Trophoblast cell (in vitro differentiated cells and primary cell): ENCODE measurements around the gene FBXW4. TPM values are rescaled to one million over a fixed set of nuclear protein-coding genes. Genes with fewer than 3 reads are reported as not detected.
A peak's percentile ranks its signal among the peaks of the same experiment; 100 is the strongest.

Experiments
- DNase-seq, 2 donors: peaks; one replicate each; pipeline ENCODE4 v3.0.0-alpha.2; 2016
- H2AFZ ChIP-seq: 2 replicates; pipeline ENCODE4 v1.6.1; 2013; ENCODE audit warnings: low read length, moderate library complexity, mild to moderate bottlenecking; ENCODE audit not compliant: insufficient read depth, poor library complexity
- H2AK5ac ChIP-seq: 2 replicates; pipeline ENCODE4 v1.6.1; 2013; ENCODE audit warnings: mild to moderate bottlenecking, low read length
- H2BK120ac ChIP-seq: 2 replicates; pipeline ENCODE4 v1.6.1; 2013; ENCODE audit warnings: low read length, mild to moderate bottlenecking, moderate library complexity; ENCODE audit not compliant: insufficient read depth, poor library complexity
- H2BK12ac ChIP-seq: 2 replicates; pipeline ENCODE4 v1.6.1; 2013; ENCODE audit warnings: mild to moderate bottlenecking, low read length, moderate library complexity
- H2BK5ac ChIP-seq: 2 replicates; pipeline ENCODE4 v1.6.1; 2013; ENCODE audit warnings: low read length, low read depth, moderate library complexity, mild to moderate bottlenecking; ENCODE audit not compliant: poor library complexity
- H3K14ac ChIP-seq: 2 replicates; pipeline ENCODE4 v1.6.1; 2013; ENCODE audit warnings: mild to moderate bottlenecking, low read length
- H3K18ac ChIP-seq: 2 replicates; pipeline ENCODE4 v1.6.1; 2013; ENCODE audit warnings: mild to moderate bottlenecking, low read length
- H3K23ac ChIP-seq: 2 replicates; pipeline ENCODE4 v1.6.1; 2013; ENCODE audit warnings: low read length
- H3K27ac ChIP-seq: 2 replicates; pipeline ENCODE4 v1.5.1; 2013; ENCODE audit warnings: low read depth, mild to moderate bottlenecking, inconsistent platforms, low read length, moderate library complexity
- H3K27me3 ChIP-seq: 2 replicates; pipeline ENCODE4 v1.6.1; 2013; ENCODE audit warnings: inconsistent platforms, mild to moderate bottlenecking, low read length, moderate library complexity; ENCODE audit not compliant: insufficient read depth
- H3K36me3 ChIP-seq, 2 experiments: 1 replicate in 1 of 2; 2 replicates in 1 of 2; pipeline ENCODE4 v1.6.1; 2013; ENCODE audit warnings: low read length in 2 of 2, mild to moderate bottlenecking in 2 of 2, moderate library complexity in 1 of 2; ENCODE audit not compliant: insufficient read depth in 2 of 2, control insufficient read depth in 1 of 2
- H3K4ac ChIP-seq: 2 replicates; pipeline ENCODE4 v1.6.1; 2013; ENCODE audit warnings: low read depth, mild to moderate bottlenecking, low read length, moderate library complexity
- H3K4me1 ChIP-seq, 2 experiments: 1 replicate in 1 of 2; 2 replicates in 1 of 2; pipeline ENCODE4 v1.6.1; 2013; ENCODE audit warnings: low read length in 2 of 2, mild to moderate bottlenecking in 2 of 2, moderate library complexity in 1 of 2; ENCODE audit not compliant: insufficient read depth in 2 of 2, control insufficient read depth in 1 of 2
- H3K4me2 ChIP-seq: 2 replicates; pipeline ENCODE4 v1.6.1; 2013; ENCODE audit warnings: inconsistent platforms, mild to moderate bottlenecking, low read length, moderate library complexity
- H3K4me3 ChIP-seq: 2 replicates; pipeline ENCODE4 v1.5.1; 2013; ENCODE audit warnings: mild to moderate bottlenecking, low read depth, low read length, inconsistent platforms
- H3K79me1 ChIP-seq: one replicate; pipeline ENCODE4 v1.6.1; 2013; ENCODE audit warnings: low read length
- H3K79me2 ChIP-seq: 2 replicates; pipeline ENCODE4 v1.6.1; 2013; ENCODE audit warnings: low read length, mild to moderate bottlenecking; ENCODE audit not compliant: control insufficient read depth, insufficient read depth, poor library complexity
- H3K9ac ChIP-seq: 2 replicates; pipeline ENCODE4 v1.6.1; 2013; ENCODE audit warnings: mild to moderate bottlenecking, low read length
- H3K9me3 ChIP-seq: 2 replicates; pipeline ENCODE4 v1.6.1; 2013; ENCODE audit warnings: low read depth, mild to moderate bottlenecking, control low read depth, inconsistent platforms, low read length; ENCODE audit not compliant: insufficient read depth
- H4K12ac ChIP-seq: 2 replicates; pipeline ENCODE4 v1.6.1; 2013; ENCODE audit warnings: low read depth, mild to moderate bottlenecking, low read length, moderate library complexity
- H4K8ac ChIP-seq: 2 replicates; pipeline ENCODE4 v1.6.1; 2013; ENCODE audit warnings: low read depth, mild to moderate bottlenecking, low read length, moderate library complexity
- H4K91ac ChIP-seq: one replicate; pipeline ENCODE4 v1.6.1; 2013; ENCODE audit warnings: low read depth, mild to moderate bottlenecking, low read length, moderate library complexity
- WGBS: extraction: QIAGEN DNeasy Blood & Tissue Kit; methylation state at CpG from one replicate; pipeline ENCODE4 v1.1.7; 2013; ENCODE audit warnings: missing lambda C conversion rate; ENCODE audit not compliant: insufficient read length, insufficient coverage; ENCODE audit errors: extremely low coverage; 5-methylcytosine and 5-hydroxymethylcytosine counted together
- polyA plus RNA-seq: library from polyadenylated mRNA; stranded (reverse); fragments of 200-250 nt; gene quantifications from 2 replicates; pipeline ENCODE4 v1.2.3, GENCODE V29; 2013

Gene FBXW4
- 16.1 and 16.9 TPM in 2 replicates for polyA plus RNA-seq

GRCh38 chr10:101694674-101695403 is at the start of gene FBXW4:
Gene FBXW4, minus strand, starts transcription at chr10:101695170. Its CDS starts 65 bp downstream, at chr10:101695105.
- no peak within 1 kb of the TSS for H3K23ac ChIP-seq
- H3K4ac ChIP-seq = peak within 1 kb of the TSS; percentile 84
- peak within 1 kb of the TSS; percentile 96 for H3K18ac ChIP-seq
- peak within 1 kb of the TSS; percentile 56 for H3K27ac ChIP-seq
- peak within 1 kb of the TSS; percentile 49 for H2AK5ac ChIP-seq
- peak within 1 kb of the TSS; percentile 91 for H4K91ac ChIP-seq
- H3K4me1 ChIP-seq = peaks cover 7 to 8% of the 10 kb centered on the region in 2 experiments
- H3K4me2 ChIP-seq = peak within 1 kb of the TSS; percentile 56
- H2BK5ac ChIP-seq = peak within 1 kb of the TSS; percentile 71
- H2BK12ac ChIP-seq = no peak within 1 kb of the TSS
- peak within 1 kb of the TSS; percentile 88 for H4K12ac ChIP-seq
- peak within 1 kb of the TSS; percentile 76 for H3K4me3 ChIP-seq
- H3K27me3 ChIP-seq = no peaks in the 10 kb centered on the region
- H3K79me1 ChIP-seq = peaks cover 11% of the 10 kb centered on the region
- DNase-seq = peak; percentile 29 to 47
- H2BK120ac ChIP-seq = peak within 1 kb of the TSS; percentile 77
- peak within 1 kb of the TSS; percentile 81 for H2AFZ ChIP-seq
- H3K14ac ChIP-seq = peak within 1 kb of the TSS; percentile 97
- WGBS = no CpG with 5 or more reads among the region's 70 CpGs
- H4K8ac ChIP-seq = peak within 1 kb of the TSS; percentile 95
- peaks cover 7% of the 10 kb centered on the region for H3K79me2 ChIP-seq
- no peaks in the 10 kb centered on the region for H3K9me3 ChIP-seq
- peak within 1 kb of the TSS; percentile 57 for H3K9ac ChIP-seq
- H3K36me3 ChIP-seq = no peaks in the 10 kb centered on the region

GRCh38 chr10:101744267-101744666 is 49.3 kb upstream of the FBXW4 start:
- Histone ChIP-seq H2AFZ (no peak overlapping the region), H3K79me2 (no peaks in the 10 kb centered on the region), H3K79me1 (no peaks in the 10 kb centered on the region), H4K12ac (no peak overlapping the region), H3K4ac (no peak overlapping the region), H2BK120ac (no peak overlapping the region), H3K4me2 (no peak overlapping the region), H3K4me3 (no peak overlapping the region), H4K8ac (no peak overlapping the region), H3K9me3 (no peaks in the 10 kb centered on the region), H2BK5ac (no peak overlapping the region), H3K27ac (no peak overlapping the region), H3K23ac (no peak overlapping the region), H3K18ac (no peak overlapping the region), H3K9ac (no peak overlapping the region), H2AK5ac (no peak overlapping the region), H3K27me3 (no peaks in the 10 kb centered on the region), H3K4me1 (no peaks in the 10 kb centered on the region), H3K36me3 (no peaks in the 10 kb centered on the region), H3K14ac (no peak overlapping the region), H2BK12ac (no peak overlapping the region), H4K91ac (no peak overlapping the region)
- WGBS = no CpG with 5 or more reads among the region's 3 CpGs
- DNase-seq = no peak

GRCh38 chr10:101741938-101742337 is 47.0 kb upstream of the FBXW4 start:
- WGBS = no CpG with 5 or more reads among the region's 2 CpGs
- no peak overlapping the region for H3K4ac ChIP-seq
- no peak overlapping the region for H3K18ac ChIP-seq
- H3K4me1 ChIP-seq = no peaks in the 10 kb centered on the region
- H2BK120ac ChIP-seq = no peak overlapping the region
- H3K4me2 ChIP-seq = no peak overlapping the region
- H2AK5ac ChIP-seq = no peak overlapping the region
- H3K79me1 ChIP-seq = no peaks in the 10 kb centered on the region
- no peak overlapping the region for H3K14ac ChIP-seq
- no peak overlapping the region for H2AFZ ChIP-seq
- H4K8ac ChIP-seq = no peak overlapping the region
- H2BK5ac ChIP-seq = no peak overlapping the region
- H4K91ac ChIP-seq = no peak overlapping the region
- no peak overlapping the region for H2BK12ac ChIP-seq
- H3K9me3 ChIP-seq = no peaks in the 10 kb centered on the region
- no peak overlapping the region for H3K27ac ChIP-seq
- H3K79me2 ChIP-seq = no peaks in the 10 kb centered on the region
- H3K36me3 ChIP-seq = no peaks in the 10 kb centered on the region
- DNase-seq = no peak
- no peak overlapping the region for H4K12ac ChIP-seq
- H3K4me3 ChIP-seq = no peak overlapping the region
- no peak overlapping the region for H3K9ac ChIP-seq
- no peaks in the 10 kb centered on the region for H3K27me3 ChIP-seq
- no peak overlapping the region for H3K23ac ChIP-seq

- Histone ChIP-seq H2AK5ac (no peak overlapping the region), H3K4me1 (no peaks in the 10 kb centered on the region), H3K27me3 (no peaks in the 10 kb centered on the region), H3K9me3 (no peaks in the 10 kb centered on the region), H3K36me3 (no peaks in the 10 kb centered on the region), H3K27ac (no peak overlapping the region), H2AFZ (no peak overlapping the region), H3K14ac (no peak overlapping the region), H4K12ac (no peak overlapping the region), H3K9ac (no peak overlapping the region), H3K23ac (no peak overlapping the region), H4K91ac (no peak overlapping the region), H3K79me2 (no peaks in the 10 kb centered on the region), H3K4ac (no peak overlapping the region), H3K4me3 (no peak overlapping the region), H3K18ac (no peak overlapping the region), H3K79me1 (no peaks in the 10 kb centered on the region), H3K4me2 (no peak overlapping the region), H4K8ac (no peak overlapping the region), H2BK12ac (no peak overlapping the region), H2BK120ac (no peak overlapping the region), H2BK5ac (no peak overlapping the region)
- DNase-seq = no peak
- WGBS = no CpG with 5 or more reads among the region's 3 CpGs
Measured at GRCh38 chr10:101736666-101737065, 41.7 kb upstream of the FBXW4 start.
